ENCODE results near the gene PRKCE.
"Not testable (repeated sequence)": the region's sequence is repeated elsewhere in the genome, so short reads cannot be mapped to it uniquely, and the experiment has no call there.

Gene PRKCE

DNA sequence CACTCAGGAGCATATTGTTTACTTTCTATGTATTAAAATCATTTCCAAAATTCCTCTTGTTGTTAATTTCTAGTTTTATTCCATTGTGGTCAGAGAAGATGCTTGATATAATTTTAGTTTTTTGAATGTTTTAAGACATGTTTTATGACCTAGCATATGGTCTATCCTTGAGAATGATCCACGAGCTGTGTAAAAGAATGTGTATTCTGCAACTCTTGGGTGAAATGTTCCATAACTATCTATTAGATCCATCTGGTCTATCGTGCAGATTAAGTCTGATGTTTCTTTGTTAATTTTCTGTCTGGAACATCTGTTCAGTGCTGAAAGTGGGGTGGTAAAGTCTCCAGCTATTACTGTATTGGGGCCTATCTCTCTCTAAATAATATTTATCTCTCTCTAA, 562.4 kb downstream of the PRKCE start:
- H3K9me3 Mint-ChIP-seq: peaks cover 28 to 38% of the 10 kb centered on the region in 2 donors
- no peak overlapping the region for H3K4me3 Mint-ChIP-seq
- peaks cover 6% of the 10 kb centered on the region for H3K27me3 Mint-ChIP-seq
- no peak for ATAC-seq
- H3K27ac Mint-ChIP-seq: no peak overlapping the region
- no peak for DNase-seq
- H3K4me1 Mint-ChIP-seq: no peaks in the 10 kb centered on the region

DNA sequence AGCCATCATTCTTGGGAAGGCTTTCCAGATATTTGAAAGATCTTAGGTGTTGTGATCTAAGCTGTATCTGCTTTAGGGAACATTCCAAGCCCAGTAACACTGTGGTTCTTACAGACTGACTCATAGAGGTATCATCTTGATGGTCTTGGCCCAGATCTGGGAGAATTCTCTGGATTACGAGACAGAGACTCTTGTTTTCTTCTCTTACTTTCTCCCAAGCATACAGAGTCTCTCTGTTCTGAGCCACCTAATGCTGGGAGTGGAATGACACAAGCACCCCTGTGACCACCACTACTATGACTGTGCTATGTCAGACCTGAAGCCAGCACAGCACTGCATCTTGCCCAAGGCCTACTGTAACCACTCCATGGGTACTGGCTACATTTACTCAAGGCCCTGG, 564.7 kb downstream of the PRKCE start:
- no peak for DNase-seq

GRCh38 chr2:46223514-46223913, 572.0 kb downstream of the PRKCE start:
- peaks cover 25% of the 10 kb centered on the region for H3K27me3 Mint-ChIP-seq
- H3K27ac Mint-ChIP-seq, H3K9me3 Mint-ChIP-seq, H3K4me3 Mint-ChIP-seq, ATAC-seq, DNase-seq: not testable (repeated sequence)
- H3K4me1 Mint-ChIP-seq: peaks cover 20% of the 10 kb centered on the region

More for the DNA sequence above, 564.7 kb downstream of the PRKCE start:
- H3K27me3 Mint-ChIP-seq: peaks cover 24% of the 10 kb centered on the region
- H3K4me1 Mint-ChIP-seq: no peaks in the 10 kb centered on the region
- H3K4me3 Mint-ChIP-seq: no peak overlapping the region
- ATAC-seq: no peak
- no peak overlapping the region for H3K27ac Mint-ChIP-seq
- H3K9me3 Mint-ChIP-seq: peaks cover 20 to 24% of the 10 kb centered on the region in 2 donors

GRCh38 chr2:46225150-46225625, 573.7 kb downstream of the PRKCE start:
- Mint-ChIP-seq H3K27me3 (peaks cover 25% of the 10 kb centered on the region), H3K4me1 (peaks cover 28% of the 10 kb centered on the region), H3K9me3 (peaks cover 0 to 8% of the 10 kb centered on the region in 2 donors), H3K27ac (no peak overlapping the region), H3K4me3 (no peak overlapping the region)
- no peak for DNase-seq
- no peak for ATAC-seq

- H3K4me3 Mint-ChIP-seq: no peak overlapping the region
- DNase-seq (no peak), ATAC-seq (no peak)
- peaks cover 0 to 8% of the 10 kb centered on the region in 2 donors for H3K9me3 Mint-ChIP-seq
- H3K4me1 Mint-ChIP-seq: peaks cover 34% of the 10 kb centered on the region
- peaks cover 19% of the 10 kb centered on the region for H3K27me3 Mint-ChIP-seq
- no peak overlapping the region for H3K27ac Mint-ChIP-seq
Measured at GRCh38 chr2:46225730-46226129, 574.3 kb downstream of the PRKCE start.

GRCh38 chr2:46226620-46227019, 575.1 kb downstream of the PRKCE start:
- Mint-ChIP-seq H3K9me3 (peaks cover 0 to 8% of the 10 kb centered on the region in 2 donors), H3K27ac (no peak overlapping the region), H3K4me3 (no peak overlapping the region), H3K27me3 (peaks cover 11% of the 10 kb centered on the region), H3K4me1 (peaks cover 35% of the 10 kb centered on the region)
- DNase-seq (no peak), ATAC-seq (no peak)

DNA sequence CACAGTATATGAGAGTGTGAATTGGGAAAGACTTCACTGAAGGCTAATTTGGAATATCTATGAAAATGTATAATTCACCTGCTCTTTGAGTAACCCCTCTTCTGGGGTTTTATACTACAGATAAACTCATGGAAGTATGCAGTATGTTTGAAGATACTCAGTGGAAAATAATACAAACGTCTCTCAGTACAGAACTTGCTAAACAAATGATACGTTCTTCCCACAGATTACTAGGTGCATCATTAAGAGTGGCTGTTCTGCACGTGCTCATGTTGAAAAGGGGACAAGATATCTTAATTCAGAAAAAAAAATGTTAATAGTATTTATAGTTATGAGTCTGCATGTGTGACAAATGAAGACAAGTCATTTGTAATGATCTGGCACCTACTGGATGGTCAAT, 575.5 kb downstream of the PRKCE start:
- peaks cover 35% of the 10 kb centered on the region for H3K4me1 Mint-ChIP-seq
- no peak for ATAC-seq

DNA sequence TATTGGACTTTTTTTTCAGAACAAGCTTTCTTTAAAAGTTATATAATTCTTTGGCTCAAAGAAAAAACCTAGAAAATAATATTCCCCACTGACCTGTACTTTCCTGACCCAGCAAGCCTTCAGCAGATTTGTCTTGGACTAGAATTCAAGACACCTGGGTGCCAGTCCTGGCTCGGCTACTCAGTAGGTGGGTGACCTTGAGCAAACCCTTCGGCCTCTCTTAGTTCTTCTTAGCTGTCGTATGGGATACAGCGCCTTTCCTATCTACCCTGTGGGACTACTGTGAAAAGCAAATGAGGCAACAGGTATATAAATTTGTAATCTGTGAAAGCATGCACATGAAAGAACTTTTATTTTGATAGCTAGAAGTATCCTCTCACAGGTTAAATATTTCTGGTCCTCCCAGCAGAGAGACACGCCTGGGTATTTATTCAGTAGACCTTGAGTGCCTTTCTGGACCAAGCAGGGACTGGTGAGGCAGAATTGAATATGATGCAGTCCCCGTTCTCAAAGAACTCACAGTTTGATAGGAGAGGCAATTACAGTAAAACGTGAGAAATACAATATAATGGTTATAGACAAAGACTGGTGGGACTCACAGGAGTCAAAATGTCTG, 576.3 kb downstream of the PRKCE start:
- no peak overlapping the region for H3K4me3 Mint-ChIP-seq
- ATAC-seq: no peak
- H3K27me3 Mint-ChIP-seq: peaks cover 8% of the 10 kb centered on the region
- DNase-seq: no peak
- peaks cover 0 to 5% of the 10 kb centered on the region in 2 donors for H3K9me3 Mint-ChIP-seq
- H3K4me1 Mint-ChIP-seq: peaks cover 35% of the 10 kb centered on the region
- no peak overlapping the region for H3K27ac Mint-ChIP-seq

More for the DNA sequence above, 575.5 kb downstream of the PRKCE start:
- Mint-ChIP-seq H3K27ac (no peak overlapping the region), H3K9me3 (peaks cover 0 to 8% of the 10 kb centered on the region in 2 donors), H3K4me3 (no peak overlapping the region), H3K27me3 (peaks cover 8% of the 10 kb centered on the region)
- DNase-seq: no peak

GRCh38 chr2:46229134-46230063, 577.9 kb downstream of the PRKCE start:
- ATAC-seq: peak; percentile 67
- Mint-ChIP-seq H3K27me3 (peaks cover 8% of the 10 kb centered on the region), H3K4me1 (peaks cover 22% of the 10 kb centered on the region), H3K4me3 (no peak overlapping the region), H3K27ac (peak overlapping the region; percentile 77 to 86), H3K9me3 (no peaks in the 10 kb centered on the region)
- peak in 1 of 2 donors; percentile 13 for DNase-seq

DNA sequence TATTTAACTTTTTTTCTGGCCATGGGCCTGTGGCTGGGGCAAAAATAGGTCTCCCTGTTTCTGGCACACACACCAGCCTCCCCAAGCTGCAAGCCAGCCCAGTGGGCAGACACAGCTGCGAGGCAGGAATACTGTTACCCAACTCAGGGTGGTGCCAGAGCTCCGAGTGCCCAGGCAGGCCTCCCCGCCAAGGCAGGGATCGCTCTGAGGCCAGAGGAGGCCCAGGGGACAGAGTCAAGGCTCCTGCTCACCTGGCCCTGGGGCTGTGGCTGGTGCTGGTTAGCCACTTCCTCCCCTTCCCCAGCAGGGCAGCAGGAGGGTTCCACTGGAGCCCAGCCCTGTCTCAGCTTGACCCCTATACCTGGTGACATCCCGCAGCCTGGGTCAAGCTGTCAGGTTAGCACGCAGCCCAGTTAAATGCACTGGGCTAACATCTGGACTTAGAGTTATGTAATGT, 578.7 kb downstream of the PRKCE start:
- peaks cover 8% of the 10 kb centered on the region for H3K27me3 Mint-ChIP-seq
- H3K4me1 Mint-ChIP-seq: peaks cover 15% of the 10 kb centered on the region
- H3K4me3 Mint-ChIP-seq: no peak overlapping the region
- peak overlapping the region in 1 of 2 donors; percentile 85 for H3K27ac Mint-ChIP-seq
- DNase-seq: no peak
- peak; percentile 65 for ATAC-seq
- H3K9me3 Mint-ChIP-seq: no peaks in the 10 kb centered on the region

- no peak for ATAC-seq
- Mint-ChIP-seq H3K4me3 (no peak overlapping the region), H3K27ac (peak overlapping the region in 1 of 2 donors; percentile 85), H3K4me1 (peaks cover 15% of the 10 kb centered on the region), H3K9me3 (no peaks in the 10 kb centered on the region), H3K27me3 (peaks cover 8% of the 10 kb centered on the region)
- DNase-seq: no peak
Measured at GRCh38 chr2:46230677-46231425, 579.4 kb downstream of the PRKCE start.

DNA sequence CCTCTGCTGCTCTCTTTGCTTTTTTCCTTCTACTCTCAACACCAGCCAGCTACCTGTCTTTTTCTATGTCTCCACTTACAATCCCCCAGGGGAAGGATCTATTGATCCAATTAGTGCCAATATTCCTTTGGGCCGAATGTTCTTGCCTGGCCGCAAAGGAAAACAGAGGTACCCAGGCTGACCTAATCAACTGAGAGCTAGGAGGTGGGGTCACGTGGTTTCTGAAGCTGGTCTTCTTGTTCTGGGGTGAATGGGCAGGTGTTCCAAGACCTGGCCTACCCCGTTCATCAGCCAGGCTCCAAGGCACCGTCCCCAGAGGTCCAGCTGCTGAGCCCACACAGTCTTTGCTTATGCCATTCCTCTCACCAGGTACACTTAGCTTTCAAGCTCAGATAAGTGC, 580.2 kb downstream of the PRKCE start:
- Mint-ChIP-seq H3K9me3 (no peaks in the 10 kb centered on the region), H3K27ac (no peak overlapping the region)

GRCh38 chr2:46232860-46233259, 581.4 kb downstream of the PRKCE start:
- H3K9me3 Mint-ChIP-seq: no peaks in the 10 kb centered on the region
- H3K27me3 Mint-ChIP-seq: peaks cover 8% of the 10 kb centered on the region
- ATAC-seq (no peak), DNase-seq (no peak)
- H3K27ac Mint-ChIP-seq: no peak overlapping the region
- H3K4me1 Mint-ChIP-seq: peaks cover 25% of the 10 kb centered on the region
- H3K4me3 Mint-ChIP-seq: no peak overlapping the region

More for the DNA sequence above, 580.2 kb downstream of the PRKCE start:
- Mint-ChIP-seq H3K4me1 (peaks cover 21% of the 10 kb centered on the region), H3K4me3 (no peak overlapping the region), H3K27me3 (peaks cover 8% of the 10 kb centered on the region)
- no peak for DNase-seq
- no peak for ATAC-seq

GRCh38 chr2:46236006-46236875, 584.8 kb downstream of the PRKCE start:
- H3K27me3 Mint-ChIP-seq: no peaks in the 10 kb centered on the region
- peaks cover 29% of the 10 kb centered on the region for H3K4me1 Mint-ChIP-seq
- H3K4me3 Mint-ChIP-seq: no peak overlapping the region
- DNase-seq: no peak
- no peak overlapping the region for H3K27ac Mint-ChIP-seq
- ATAC-seq: no peak
- H3K9me3 Mint-ChIP-seq: peaks cover 0 to 7% of the 10 kb centered on the region in 2 donors
